Chondrocyte (in vitro differentiated cells): ENCODE results near the gene WEE2. TPM values are rescaled to one million over a fixed set of nuclear protein-coding genes. Genes with fewer than 3 reads are reported as not detected.
A peak's percentile ranks its signal among the peaks of the same experiment; 100 is the strongest.
"Not testable (repeated sequence)": the region's sequence is repeated elsewhere in the genome, so short reads cannot be mapped to it uniquely, and the experiment has no call there.

Experiments
- DNase-seq: peaks from one replicate; pipeline ENCODE4 v3.0.0; 2021; ENCODE audit warnings: mixed read lengths, low spot score
- H3K27ac Mint-ChIP-seq: one replicate; pipeline ENCODE4 v1.8.0; 2021; ENCODE audit warnings: mild to moderate bottlenecking, moderate library complexity, mixed read lengths; ENCODE audit not compliant: unreplicated experiment
- H3K27me3 Mint-ChIP-seq: 2 replicates; pipeline ENCODE4 v1.8.0; 2021; ENCODE audit warnings: low read depth, mixed read lengths
- H3K36me3 Mint-ChIP-seq: 2 replicates; pipeline ENCODE4 v1.8.0; 2021; ENCODE audit warnings: low read depth, mixed read lengths
- H3K4me1 Mint-ChIP-seq: 2 replicates; pipeline ENCODE4 v1.8.0; 2021; ENCODE audit warnings: low read depth, mild to moderate bottlenecking, mixed read lengths
- H3K4me3 Mint-ChIP-seq: one replicate; pipeline ENCODE4 v1.8.0; 2021; ENCODE audit warnings: mild to moderate bottlenecking, moderate library complexity, mixed read lengths; ENCODE audit not compliant: unreplicated experiment
- H3K9me3 Mint-ChIP-seq: 2 replicates; pipeline ENCODE4 v1.8.0; 2021; ENCODE audit warnings: low read depth, mixed read lengths
- total RNA-seq: library from RNA; stranded (reverse); gene quantifications from 3 replicates; pipeline ENCODE4 v1.2.1, GENCODE V29; 2021
- TF ChIP-seq, protein P1 (sequence below): fragments of 200-600 bp; sonication (generic); IDR thresholded peaks from 2 replicates; pipeline ENCODE4 v1.5.0; 2021; ENCODE audit warnings: antibody characterized with exemption, mild to moderate bottlenecking, moderate library complexity

Gene WEE2
- total RNA-seq, 1 donor from 2014 or later = not detected

- no peak for DNase-seq
- Mint-ChIP-seq H3K27me3 (no peaks in the 10 kb centered on the region), H3K27ac (no peak overlapping the region), H3K4me1 (no peaks in the 10 kb centered on the region), H3K4me3 (no peak overlapping the region), H3K36me3 (peaks cover 56% of the 10 kb centered on the region), H3K9me3 (peaks cover 23% of the 10 kb centered on the region)
- TF ChIP-seq, protein P1, sequence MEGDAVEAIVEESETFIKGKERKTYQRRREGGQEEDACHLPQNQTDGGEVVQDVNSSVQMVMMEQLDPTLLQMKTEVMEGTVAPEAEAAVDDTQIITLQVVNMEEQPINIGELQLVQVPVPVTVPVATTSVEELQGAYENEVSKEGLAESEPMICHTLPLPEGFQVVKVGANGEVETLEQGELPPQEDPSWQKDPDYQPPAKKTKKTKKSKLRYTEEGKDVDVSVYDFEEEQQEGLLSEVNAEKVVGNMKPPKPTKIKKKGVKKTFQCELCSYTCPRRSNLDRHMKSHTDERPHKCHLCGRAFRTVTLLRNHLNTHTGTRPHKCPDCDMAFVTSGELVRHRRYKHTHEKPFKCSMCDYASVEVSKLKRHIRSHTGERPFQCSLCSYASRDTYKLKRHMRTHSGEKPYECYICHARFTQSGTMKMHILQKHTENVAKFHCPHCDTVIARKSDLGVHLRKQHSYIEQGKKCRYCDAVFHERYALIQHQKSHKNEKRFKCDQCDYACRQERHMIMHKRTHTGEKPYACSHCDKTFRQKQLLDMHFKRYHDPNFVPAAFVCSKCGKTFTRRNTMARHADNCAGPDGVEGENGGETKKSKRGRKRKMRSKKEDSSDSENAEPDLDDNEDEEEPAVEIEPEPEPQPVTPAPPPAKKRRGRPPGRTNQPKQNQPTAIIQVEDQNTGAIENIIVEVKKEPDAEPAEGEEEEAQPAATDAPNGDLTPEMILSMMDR = no peak
Observed at GRCh38 chr7:141748396-141748795, 40.2 kb downstream of the WEE2 start.

DNA sequence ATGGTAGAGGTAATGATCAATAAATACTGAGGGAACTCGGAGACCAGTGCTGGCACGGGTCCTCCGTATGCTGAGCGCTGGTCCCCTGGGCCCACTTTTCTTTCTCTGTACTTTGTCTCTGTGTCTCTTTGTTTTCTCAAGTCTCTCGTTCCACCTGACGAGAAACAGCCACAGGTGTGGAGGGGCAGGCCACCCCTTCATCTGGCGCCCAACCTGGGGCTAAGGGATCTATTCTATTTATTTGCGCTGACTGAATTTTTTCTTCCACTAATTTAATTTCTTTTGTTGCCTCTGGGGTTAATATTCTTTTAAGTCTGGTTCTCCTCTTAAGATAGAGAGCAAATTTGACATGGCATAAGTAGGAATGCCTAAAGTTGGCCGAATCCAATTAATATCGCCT, 43.8 kb downstream of the WEE2 start:
- not testable (repeated sequence) for H3K27me3 Mint-ChIP-seq, H3K4me1 Mint-ChIP-seq, H3K27ac Mint-ChIP-seq, H3K4me3 Mint-ChIP-seq, DNase-seq
- peaks cover 23% of the 10 kb centered on the region for H3K9me3 Mint-ChIP-seq
- peaks cover 53% of the 10 kb centered on the region for H3K36me3 Mint-ChIP-seq

DNA sequence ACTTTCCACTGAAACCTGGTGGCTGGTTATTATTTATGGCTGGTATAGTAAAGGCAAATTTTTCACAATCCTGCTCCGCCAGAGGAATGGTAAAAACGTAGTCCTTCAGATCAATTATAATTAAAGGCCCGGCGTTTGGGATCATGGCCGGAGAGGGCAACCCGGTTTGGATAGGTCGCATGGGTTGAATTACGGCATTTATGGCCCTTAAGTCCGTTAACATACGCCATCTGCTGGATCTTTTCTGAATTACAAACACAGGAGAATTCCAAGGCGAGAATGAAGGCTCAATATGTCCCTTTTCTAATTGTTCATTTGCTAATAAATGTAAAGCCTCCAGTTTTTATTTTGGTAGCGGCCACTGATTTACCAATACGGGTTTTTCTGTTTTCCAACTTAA, 44.5 kb downstream of the WEE2 start:
- no peak for DNase-seq
- Mint-ChIP-seq H3K27me3 (no peaks in the 10 kb centered on the region), H3K4me1 (no peaks in the 10 kb centered on the region), H3K9me3 (peaks cover 23% of the 10 kb centered on the region), H3K27ac (no peak overlapping the region), H3K36me3 (peaks cover 57% of the 10 kb centered on the region), H3K4me3 (no peak overlapping the region)
- TF ChIP-seq, protein P1 = peak; percentile 67

GRCh38 chr7:141754939-141755338, 46.8 kb downstream of the WEE2 start:
- Mint-ChIP-seq H3K36me3 (peaks cover 61% of the 10 kb centered on the region), H3K27ac (no peak overlapping the region), H3K9me3 (peaks cover 22% of the 10 kb centered on the region), H3K4me3 (no peak overlapping the region), H3K4me1 (no peaks in the 10 kb centered on the region), H3K27me3 (no peaks in the 10 kb centered on the region)
- TF ChIP-seq, protein P1 = peak; percentile 72
- DNase-seq = no peak

GRCh38 chr7:141763797-141764196, 55.6 kb downstream of the WEE2 start, which contains the start of gene TAS2R3:
TAS2R3 (plus strand) TSS chr7:141764097; CDS start chr7:141764159, 62 bp downstream.
- H3K4me3 Mint-ChIP-seq = no peak within 1 kb of the TSS
- TF ChIP-seq, protein P1 = no peak
- H3K4me1 Mint-ChIP-seq = no peaks in the 10 kb centered on the region
- H3K27ac Mint-ChIP-seq = no peak within 1 kb of the TSS
- H3K36me3 Mint-ChIP-seq = peaks cover 28% of the 10 kb centered on the region
- no peaks in the 10 kb centered on the region for H3K27me3 Mint-ChIP-seq
- H3K9me3 Mint-ChIP-seq = no peaks in the 10 kb centered on the region
- DNase-seq = no peak

DNA sequence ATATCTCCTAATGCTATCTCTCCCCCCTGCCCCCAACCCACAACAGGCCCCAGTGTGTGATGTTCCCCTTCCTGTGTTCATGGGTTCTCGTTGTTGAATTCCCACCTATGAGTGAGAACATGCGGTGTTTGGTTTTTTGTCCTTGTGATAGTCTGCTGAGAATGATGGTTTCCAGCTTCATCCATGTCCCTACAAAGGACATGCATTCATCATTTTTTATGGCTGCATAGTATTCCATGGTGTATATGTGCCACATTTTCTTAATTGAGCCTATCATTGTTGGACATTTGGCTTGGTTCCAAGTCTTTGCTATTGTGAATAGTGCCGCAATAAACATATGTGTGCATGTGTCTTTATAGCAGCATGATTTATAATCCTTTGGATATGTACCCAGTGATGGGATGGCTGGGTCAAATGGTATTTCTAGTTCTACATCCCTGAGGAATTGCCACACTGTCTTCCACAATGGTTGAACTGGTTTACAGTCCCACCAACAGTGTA, 62.0 kb downstream of the WEE2 start:
- peaks cover 17% of the 10 kb centered on the region for H3K36me3 Mint-ChIP-seq
- not testable (repeated sequence) for H3K27me3 Mint-ChIP-seq, H3K27ac Mint-ChIP-seq, H3K4me3 Mint-ChIP-seq, H3K4me1 Mint-ChIP-seq, H3K9me3 Mint-ChIP-seq, DNase-seq
